PC-3 (cell line): ENCODE measurements around the gene CCL24. TPM values are rescaled to one million over a fixed set of nuclear protein-coding genes. Genes with fewer than 3 reads are reported as not detected.
A peak's percentile ranks its signal among the peaks of the same experiment; 100 is the strongest.

ENCODE experiments used
- ATAC-seq: fragments of 200-7000 bp; cut with Tn5 transposase; 2 replicates; pipeline ENCODE4 v1.9.1; 2020; ENCODE audit warnings: mild to moderate bottlenecking, moderate library complexity
- BruUV-seq: library from RNA; stranded (reverse); fragments of 400-500 nt; replicated peaks from 2 replicates; lab custom pipeline; 2021; lab: Mats Ljungman, UMichigan
- CTCF ChIA-PET: fragments of 300-600 bp; sonication (Branson Sonifier 250); formaldehyde crosslinking; loops from one replicate; lab custom pipeline; 2022; ENCODE audit warnings: antibody characterized with exemption; lab: Charles Lee
- POLR2A ChIA-PET: fragments of 300-600 bp; sonication (Branson Sonifier 250); formaldehyde crosslinking; loops from one replicate; lab custom pipeline; 2022; ENCODE audit warnings: antibody characterized with exemption; ENCODE audit not compliant: unreplicated experiment; lab: Charles Lee
- DNase-seq: peaks from one replicate; pipeline ENCODE4 v3.0.0-alpha.2; 2015
- H2AFZ ChIP-seq: fragments of 300-600 bp; sonication (generic); 2 replicates; pipeline ENCODE4 v1.6.0; 2016; ENCODE audit warnings: antibody characterized with exemption, low read length
- H3F3A ChIP-seq: fragments of 300-600 bp; sonication (generic); one replicate; pipeline ENCODE4 v1.6.0; 2017; ENCODE audit warnings: antibody characterized with exemption, low read length, control low read depth, mild to moderate bottlenecking; ENCODE audit not compliant: unreplicated experiment
- H3K27ac ChIP-seq: fragments of 300-600 bp; sonication (generic); 2 replicates; pipeline ENCODE4 v1.5.1; 2016; ENCODE audit warnings: mild to moderate bottlenecking, low read length
- H3K27me3 ChIP-seq: fragments of 300-600 bp; sonication (generic); 2 replicates; pipeline ENCODE4 v1.6.1; 2016; ENCODE audit warnings: low read length, mixed read lengths
- H3K36me3 ChIP-seq: fragments of 300-600 bp; sonication (generic); 2 replicates; pipeline ENCODE4 v1.6.1; 2016; ENCODE audit warnings: low read depth, mixed run types, low read length, mixed read lengths
- H3K4me1 ChIP-seq: fragments of 300-600 bp; sonication (generic); 2 replicates; pipeline ENCODE4 v1.5.1; 2016; ENCODE audit warnings: low read length; ENCODE audit not compliant: insufficient read depth
- H3K4me2 ChIP-seq: fragments of 300-600 bp; sonication (generic); 2 replicates; pipeline ENCODE4 v1.6.0; 2016; ENCODE audit warnings: low read length
- H3K4me3 ChIP-seq: fragments of 300-600 bp; sonication (generic); 2 replicates; pipeline ENCODE4 v1.5.1; 2016; ENCODE audit warnings: mild to moderate bottlenecking, low read length, mixed read lengths
- H3K79me2 ChIP-seq: fragments of 300-600 bp; sonication (generic); 2 replicates; pipeline ENCODE4 v1.6.1; 2017; ENCODE audit warnings: low read length, mixed read lengths
- H3K9ac ChIP-seq: fragments of 300-600 bp; sonication (generic); 2 replicates; pipeline ENCODE4 v1.6.0; 2016; ENCODE audit warnings: mild to moderate bottlenecking, low read length
- H3K9me2 ChIP-seq: fragments of 300-600 bp; sonication (generic); replicated peaks from 2 replicates; pipeline ENCODE4 v1.6.1; 2016; ENCODE audit warnings: mixed run types, low read length, mixed read lengths
- H3K9me3 ChIP-seq: fragments of 300-600 bp; sonication (generic); 2 replicates; pipeline ENCODE4 v1.6.1; 2016; ENCODE audit warnings: low read length, mixed read lengths
- H4K20me1 ChIP-seq: fragments of 300-600 bp; sonication (generic); 2 replicates; pipeline ENCODE4 v1.6.1; 2016; ENCODE audit warnings: low read length, mixed read lengths
- EZH2 ChIP-seq: fragments of 300-600 bp; sonication (generic); IDR thresholded peaks from one replicate; pipeline ENCODE4 v1.6.1; 2017; ENCODE audit warnings: antibody characterized with exemption, mild to moderate bottlenecking, low read length; ENCODE audit not compliant: unreplicated experiment
- EZH2phosphoT487 ChIP-seq: fragments of 300-600 bp; sonication (generic); IDR thresholded peaks from 2 replicates; pipeline ENCODE4 v1.6.1; 2018; ENCODE audit warnings: mild to moderate bottlenecking, antibody characterized with exemption, low read length, borderline replicate concordance
- intact Hi-C: fragments of 100-400 bp; cut with micrococcal nuclease; formaldehyde crosslinking; loops from 2 replicates; pipeline ENCODE4 v1.9.0; 2023
- total RNA-seq: library from RNA; depleted of rRNA; stranded (reverse); fragments of >200 nt; gene quantifications from 2 replicates; pipeline ENCODE4 v1.2.3, GENCODE V29; 2014
- TF ChIP-seq, protein P1 (sequence below): fragments of 300-600 bp; sonication (generic); conservative IDR thresholded peaks from 2 replicates; pipeline ENCODE4 v1.5.1; 2017; ENCODE audit warnings: antibody characterized with exemption, low read depth, mild to moderate bottlenecking, low read length

The CCL24 gene
- total RNA-seq, 1 experiment from 2014 or later = not detected

- no peaks in the 10 kb centered on the region for H3K79me2 ChIP-seq
- H3K9ac ChIP-seq = no peak overlapping the region
Measured at GRCh38 chr7:75844158-75844557, 30.6 kb upstream of the CCL24 start.

GRCh38 chr7:75843613-75844116, 30.1 kb upstream of the CCL24 start:
- Histone ChIP-seq H3K27me3 (no peaks in the 10 kb centered on the region), H2AFZ (no peak overlapping the region), H3K27ac (0 out of 2 replicates have a peak overlapping the region, but pooled peaks have one; percentile 27), H3K79me2 (no peaks in the 10 kb centered on the region), H3K9ac (no peak overlapping the region), H3K4me3 (no peak overlapping the region), H3F3A (no peaks in the 10 kb centered on the region), H4K20me1 (no peaks in the 10 kb centered on the region), H3K9me3 (no peaks in the 10 kb centered on the region), H3K4me2 (no peak overlapping the region), H3K4me1 (peaks cover 15% of the 10 kb centered on the region), H3K36me3 (no peaks in the 10 kb centered on the region), H3K9me2 (no peaks in the 10 kb centered on the region)
- BruUV-seq = no TSS peak
- POLR2A ChIA-PET = no interaction called here
- TF ChIP-seq, protein P1, sequence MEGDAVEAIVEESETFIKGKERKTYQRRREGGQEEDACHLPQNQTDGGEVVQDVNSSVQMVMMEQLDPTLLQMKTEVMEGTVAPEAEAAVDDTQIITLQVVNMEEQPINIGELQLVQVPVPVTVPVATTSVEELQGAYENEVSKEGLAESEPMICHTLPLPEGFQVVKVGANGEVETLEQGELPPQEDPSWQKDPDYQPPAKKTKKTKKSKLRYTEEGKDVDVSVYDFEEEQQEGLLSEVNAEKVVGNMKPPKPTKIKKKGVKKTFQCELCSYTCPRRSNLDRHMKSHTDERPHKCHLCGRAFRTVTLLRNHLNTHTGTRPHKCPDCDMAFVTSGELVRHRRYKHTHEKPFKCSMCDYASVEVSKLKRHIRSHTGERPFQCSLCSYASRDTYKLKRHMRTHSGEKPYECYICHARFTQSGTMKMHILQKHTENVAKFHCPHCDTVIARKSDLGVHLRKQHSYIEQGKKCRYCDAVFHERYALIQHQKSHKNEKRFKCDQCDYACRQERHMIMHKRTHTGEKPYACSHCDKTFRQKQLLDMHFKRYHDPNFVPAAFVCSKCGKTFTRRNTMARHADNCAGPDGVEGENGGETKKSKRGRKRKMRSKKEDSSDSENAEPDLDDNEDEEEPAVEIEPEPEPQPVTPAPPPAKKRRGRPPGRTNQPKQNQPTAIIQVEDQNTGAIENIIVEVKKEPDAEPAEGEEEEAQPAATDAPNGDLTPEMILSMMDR = no peak
- TF ChIP-seq EZH2 = no peak
- TF ChIP-seq EZH2phosphoT487 = no peak
- intact Hi-C loops = loop anchor here (1.0 kb wide), 1 partner anchor 67 kb away; no protein-coding TSS in a partner anchor
- ATAC-seq (no peak), DNase-seq (no peak)
- CTCF ChIA-PET = no interaction called here

More at GRCh38 chr7:75844158-75844557, 30.6 kb upstream of the CCL24 start:
- H3K4me2 ChIP-seq = no peak overlapping the region
- no peak overlapping the region for H3K27ac ChIP-seq
- no peaks in the 10 kb centered on the region for H3K9me3 ChIP-seq
- H3K36me3 ChIP-seq = no peaks in the 10 kb centered on the region
- DNase-seq (no peak), ATAC-seq (no peak)
- ChIA-PET POLR2A (no interaction called here), CTCF (no interaction called here)
- H3K27me3 ChIP-seq = no peaks in the 10 kb centered on the region
- no peaks in the 10 kb centered on the region for H3K9me2 ChIP-seq
- no peaks in the 10 kb centered on the region for H3F3A ChIP-seq
- no peak overlapping the region for H2AFZ ChIP-seq
- H3K4me1 ChIP-seq = peaks cover 15% of the 10 kb centered on the region
- H4K20me1 ChIP-seq = no peaks in the 10 kb centered on the region
- intact Hi-C loops = no loop called here
- TF ChIP-seq EZH2phosphoT487 = no peak
- no peak for TF ChIP-seq EZH2
- TF ChIP-seq, protein P1 = no peak
- H3K4me3 ChIP-seq = no peak overlapping the region
- BruUV-seq = no TSS peak

- no peaks in the 10 kb centered on the region for H3F3A ChIP-seq
- ATAC-seq = peak; percentile 92
- H3K9ac ChIP-seq = no peak overlapping the region
- H4K20me1 ChIP-seq = no peaks in the 10 kb centered on the region
- H3K9me2 ChIP-seq = no peaks in the 10 kb centered on the region
- no peak overlapping the region for H2AFZ ChIP-seq
- peak overlapping the region; percentile 11; the same call in 1 of the 2 replicates for H3K4me3 ChIP-seq
- no peaks in the 10 kb centered on the region for H3K9me3 ChIP-seq
- intact Hi-C loops = loop anchor here (1.0 kb wide), 1 partner anchor 67 kb away; no protein-coding TSS in a partner anchor
- H3K27ac ChIP-seq = peak overlapping the region; percentile 55
- ChIA-PET POLR2A (no interaction called here), CTCF (no interaction called here)
- TF ChIP-seq, protein P1 = no peak
- TF ChIP-seq EZH2 (no peak), EZH2phosphoT487 (no peak)
- peak; percentile 84 for DNase-seq
- H3K27me3 ChIP-seq = no peaks in the 10 kb centered on the region
- peaks cover 15% of the 10 kb centered on the region for H3K4me1 ChIP-seq
- H3K36me3 ChIP-seq = no peaks in the 10 kb centered on the region
- BruUV-seq = no TSS peak
- no peaks in the 10 kb centered on the region for H3K79me2 ChIP-seq
- peak overlapping the region; percentile 63 for H3K4me2 ChIP-seq
Measured at GRCh38 chr7:75842836-75843446, 29.3 kb upstream of the CCL24 start.
